ENCODE measurements around the gene UNC5A. TPM values are rescaled to one million over a fixed set of nuclear protein-coding genes. Genes with fewer than 3 reads are reported as not detected.

The UNC5A gene
- total and polyA plus RNA-seq, 10 of the 15 experiments (the other 5 are each of a cell fraction or from before 2014, with no cell fraction given) = not detected

- BruUV-seq (replicated peaks) = no TSS peak
- in situ Hi-C loops (cut with MboI) (no loop called here), intact Hi-C loops (cut with micrococcal nuclease; ENCODE audit: unreplicated experiment) (no loop called here)
- H3K36me3 ChIP-seq (ENCODE audit: control insufficient read depth in 2 of 2, insufficient read depth in 2 of 2, low read length in 1 of 2) = no peaks in the 10 kb centered on the region
- no peak for FAIRE-seq
- 36% methylated on average over 20 of the region's 20 CpGs for WGBS (ENCODE audit: insufficient coverage, insufficient replicate concordance, low lambda C conversion rate, missing lambda C conversion rate)
- ChIA-PET RAD21 (ENCODE audit: unreplicated experiment) (no interaction called here), POLR2A (no interaction called here), SMC1A (ENCODE audit: uncharacterized antibody, unreplicated experiment) (no interaction called here), CTCF (interaction anchor here (3.1 kb wide), 1 partner anchor 129 kb away, joined by 10 read pairs; no protein-coding TSS in a partner anchor)
- H3K9ac ChIP-seq (ENCODE audit: control insufficient read depth, insufficient read depth, low read length) = no peak overlapping the region
- DNase-seq (ENCODE audit: low read depth, low spot score) = no peak
- H2AFZ ChIP-seq (ENCODE audit: control insufficient read depth, low read depth, low read length) = no peak overlapping the region
- H3K27me3 ChIP-seq (replicated peaks in 1 of 2; ENCODE audit: control insufficient read depth in 2 of 2, insufficient read depth in 2 of 2, low read length in 1 of 2) = peaks cover 0 to 5% of the 10 kb centered on the region in 2 experiments; a peak in 1 of 4 replicates
- ATAC-seq = no peak
- H3K79me2 ChIP-seq (ENCODE audit: control insufficient read depth, insufficient read depth, low read length) = no peaks in the 10 kb centered on the region
- no peak overlapping the region for H3K4me3 ChIP-seq
- no peaks in the 10 kb centered on the region for H4K20me1 ChIP-seq (ENCODE audit: control insufficient read depth, insufficient read depth)
- TF ChIP-seq NKRF (conservative IDR thresholded peaks at IDR 0.05) (no peak), SIN3A (IDR thresholded peaks at IDR 0.05; ENCODE audit: low read depth, low read length) (no peak), CREB1 (IDR thresholded peaks at IDR 0.05; ENCODE audit: low read depth) (no peak), DPF2 (IDR thresholded peaks at IDR 0.05) (no peak), RAD51 (IDR thresholded peaks at IDR 0.05) (no peak), ZNF384 (IDR thresholded peaks at IDR 0.05; ENCODE audit: borderline replicate concordance, low read depth, low read length) (no peak)
- H3K27ac ChIP-seq (ENCODE audit: control insufficient read depth, insufficient read depth) = no peak overlapping the region
- H3K9me3 ChIP-seq (replicated peaks; ENCODE audit: control insufficient read depth, insufficient read depth, low read length) = no peaks in the 10 kb centered on the region
- no peak overlapping the region for H3K4me2 ChIP-seq (ENCODE audit: control insufficient read depth, insufficient read depth)
- no peaks in the 10 kb centered on the region for H3K4me1 ChIP-seq (ENCODE audit: control insufficient read depth, insufficient read depth, low read length)
These were observed 21.2 kb upstream of the UNC5A start for GRCh38 chr5:176788941-176789872.

All from GM12878 (cell line).